Measurements from ENCODE around the gene MED13L.

Gene MED13L

GRCh38 chr12:116126610-116127009 lies 150.9 kb downstream of the MED13L start:
- DNase-seq (ENCODE audit: low read depth), result no peak

GRCh38 chr12:116125956-116126566 lies 151.4 kb downstream of the MED13L start:
- DNase-seq (ENCODE audit: low read depth), result no peak

GRCh38 chr12:116125084-116125483 lies 152.4 kb downstream of the MED13L start:
- no peak for DNase-seq (ENCODE audit: low read depth)

- DNase-seq (ENCODE audit: low read depth), result no peak
Measured at GRCh38 chr12:116123451-116124258, 153.8 kb downstream of the MED13L start.

- DNase-seq (ENCODE audit: low read depth), result no peak
Measured at GRCh38 chr12:116122628-116123027, 154.9 kb downstream of the MED13L start.

- no peak for DNase-seq (ENCODE audit: low read depth)
Measured at GRCh38 chr12:116121453-116121871, 156.0 kb downstream of the MED13L start.

GRCh38 chr12:116116650-116117424 lies 160.7 kb downstream of the MED13L start:
- no peak for DNase-seq (ENCODE audit: low read depth)

- no peak for DNase-seq (ENCODE audit: low read depth)
Measured at GRCh38 chr12:116113398-116114130, 163.9 kb downstream of the MED13L start.

- DNase-seq (ENCODE audit: low read depth), result no peak
Measured at GRCh38 chr12:116106870-116107269, 170.6 kb downstream of the MED13L start.

- DNase-seq (ENCODE audit: low read depth), result no peak
Measured at GRCh38 chr12:116104167-116104767, 173.2 kb downstream of the MED13L start.

GRCh38 chr12:116101991-116102390 lies 175.5 kb downstream of the MED13L start:
- DNase-seq (ENCODE audit: low read depth), result no peak

GRCh38 chr12:116099652-116100432 lies 177.7 kb downstream of the MED13L start:
- DNase-seq (ENCODE audit: low read depth), result no peak

GRCh38 chr12:116096874-116097273 lies 180.6 kb downstream of the MED13L start:
- DNase-seq (ENCODE audit: low read depth), result no peak

- no peak for DNase-seq (ENCODE audit: low read depth)
Measured at GRCh38 chr12:116094475-116094874, 183.0 kb downstream of the MED13L start.

GRCh38 chr12:116093915-116094314 lies 183.6 kb downstream of the MED13L start:
- no peak for DNase-seq (ENCODE audit: low read depth)

GRCh38 chr12:116092776-116093175 lies 184.7 kb downstream of the MED13L start:
- DNase-seq (ENCODE audit: low read depth), result no peak

GRCh38 chr12:116092162-116092561 lies 185.3 kb downstream of the MED13L start:
- no peak for DNase-seq (ENCODE audit: low read depth)

GRCh38 chr12:116091579-116091978 lies 185.9 kb downstream of the MED13L start:
- no peak for DNase-seq (ENCODE audit: low read depth)

GRCh38 chr12:116090516-116090915 lies 187.0 kb downstream of the MED13L start:
- DNase-seq (ENCODE audit: low read depth), result no peak

- DNase-seq (ENCODE audit: low read depth), result no peak
Measured at GRCh38 chr12:116089080-116089479, 188.4 kb downstream of the MED13L start.

- no peak for DNase-seq (ENCODE audit: low read depth)
Measured at GRCh38 chr12:116087962-116088361, 189.5 kb downstream of the MED13L start.

All from GM04503 (cell line).